Measurements from ENCODE around the gene NFIC. TPM values are rescaled to one million over a fixed set of nuclear protein-coding genes. Genes with fewer than 3 reads are reported as not detected.

NFIC gene
- total RNA-seq, 2 donors from 2014 or later, result 42.0 to 71.3 TPM

GRCh38 chr19:3509566-3509989 is 143.2 kb downstream of the NFIC start:
- intact Hi-C loops (cut with DNase I), result no loop called here
- Histone ChIP-seq H3K4me3 (no peak overlapping the region), H3K36me3 (no peaks in the 10 kb centered on the region), H3K27ac (no peak overlapping the region), H3K9me3 (no peaks in the 10 kb centered on the region), H3K9ac (ENCODE audit: low read depth in 2 of 2, low read length in 2 of 2) (no peak overlapping the region), H3K4me1 (peaks cover 5% of the 10 kb centered on the region), H3K27me3 (no peaks in the 10 kb centered on the region)
- no peak for DNase-seq
- no peak for TF ChIP-seq CTCF (IDR thresholded peaks at IDR 0.05)

- Histone ChIP-seq H3K4me1 (no peaks in the 10 kb centered on the region), H3K27me3 (no peaks in the 10 kb centered on the region), H3K4me3 (no peak overlapping the region), H3K9me3 (no peaks in the 10 kb centered on the region), H3K27ac (no peak overlapping the region), H3K36me3 (no peaks in the 10 kb centered on the region), H3K9ac (ENCODE audit: low read depth in 2 of 2, low read length in 2 of 2) (no peak overlapping the region)
- intact Hi-C loops (cut with DNase I), result no loop called here
- no peak for TF ChIP-seq CTCF (IDR thresholded peaks at IDR 0.05)
- DNase-seq, result no peak
Measured at GRCh38 chr19:3510727-3511126, 144.3 kb downstream of the NFIC start.

GRCh38 chr19:3511506-3512251 is 145.3 kb downstream of the NFIC start:
- H3K4me1 ChIP-seq, result peaks cover 3% of the 10 kb centered on the region
- DNase-seq, result no peak

GRCh38 chr19:3512562-3513228 is 146.3 kb downstream of the NFIC start:
- H3K36me3 ChIP-seq, result no peaks in the 10 kb centered on the region
- no peak for TF ChIP-seq CTCF (IDR thresholded peaks at IDR 0.05)
- no peak overlapping the region for H3K27ac ChIP-seq
- no peaks in the 10 kb centered on the region for H3K27me3 ChIP-seq
- no peak overlapping the region for H3K9ac ChIP-seq (ENCODE audit: low read depth in 2 of 2, low read length in 2 of 2)
- no peak for DNase-seq
- intact Hi-C loops (cut with DNase I), result no loop called here
- peaks cover 5% of the 10 kb centered on the region for H3K4me1 ChIP-seq
- no peaks in the 10 kb centered on the region for H3K9me3 ChIP-seq
- H3K4me3 ChIP-seq, result no peak overlapping the region

More at GRCh38 chr19:3511506-3512251, 145.3 kb downstream of the NFIC start:
- H3K27ac ChIP-seq, result no peak overlapping the region
- H3K9ac ChIP-seq (ENCODE audit: low read depth in 2 of 2, low read length in 2 of 2), result no peak overlapping the region
- no peak for TF ChIP-seq CTCF (IDR thresholded peaks at IDR 0.05)
- no peaks in the 10 kb centered on the region for H3K27me3 ChIP-seq
- no peak overlapping the region for H3K4me3 ChIP-seq
- intact Hi-C loops (cut with DNase I), result no loop called here
- H3K9me3 ChIP-seq, result no peaks in the 10 kb centered on the region
- no peaks in the 10 kb centered on the region for H3K36me3 ChIP-seq

GRCh38 chr19:3513229-3514140 is 147.1 kb downstream of the NFIC start:
- Histone ChIP-seq H3K9me3 (no peaks in the 10 kb centered on the region), H3K27ac (no peak overlapping the region), H3K27me3 (no peaks in the 10 kb centered on the region), H3K36me3 (no peaks in the 10 kb centered on the region), H3K9ac (ENCODE audit: low read depth in 2 of 2, low read length in 2 of 2) (no peak overlapping the region), H3K4me3 (no peak overlapping the region), H3K4me1 (peaks cover 5% of the 10 kb centered on the region)
- no peak for DNase-seq
- TF ChIP-seq CTCF (IDR thresholded peaks at IDR 0.05), result no peak
- intact Hi-C loops (cut with DNase I), result no loop called here

Measured in colonic mucosa (tissue), 4 donors.